Eye (tissue), 1 donor: ENCODE results near the gene PDE6B.
"Not testable (repeated sequence)": the region's sequence is repeated elsewhere in the genome, so short reads cannot be mapped to it uniquely, and the experiment has no call there.

Experiments
- DNase-seq: peaks from one replicate; pipeline ENCODE4 v3.0.0-alpha.2; 2015

Gene PDE6B

GRCh38 chr4:624705-625590, at the start of gene PDE6B:
TSS of gene PDE6B (plus strand) at chr4:625573. CDS start at chr4:625627, 54 bp downstream.
- peak; percentile 48 for DNase-seq

DNA sequence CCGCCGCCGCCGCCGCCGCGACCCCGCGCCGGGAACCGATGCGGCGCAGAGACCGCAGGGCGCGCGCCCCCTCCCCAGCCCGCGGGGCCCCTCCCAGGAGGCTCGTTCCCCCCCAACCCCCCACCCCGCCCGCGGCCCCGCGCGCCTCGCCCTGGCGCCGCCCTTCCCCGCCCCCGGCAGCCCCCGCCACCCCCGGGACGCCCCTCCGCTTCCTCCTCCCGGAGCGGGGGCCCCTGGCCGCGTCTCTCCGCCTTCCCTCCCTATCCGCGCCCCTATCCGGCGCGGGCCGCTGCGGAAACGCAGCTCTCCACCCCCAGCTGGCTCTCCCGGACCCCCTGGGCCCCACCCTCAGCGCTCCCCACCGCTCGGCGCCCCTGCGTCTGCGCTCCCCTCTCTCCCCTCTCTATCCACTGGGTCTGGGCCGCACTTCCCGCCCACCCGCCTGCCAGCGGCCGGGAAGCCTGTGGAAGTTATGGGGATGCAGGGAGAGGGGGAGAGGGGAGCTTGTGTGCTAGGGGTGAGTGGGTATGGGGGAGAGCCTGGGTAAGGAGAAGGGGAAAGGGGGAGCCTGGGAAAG, 49.0 kb upstream of the PDE6B start, which contains the start of gene TMEM271:
Gene TMEM271, minus strand, starts transcription at position 51 of the 577 bp plus-strand sequence. CDS start 233 bp downstream, outside the sequence.
- DNase-seq: peak; percentile 66

DNA sequence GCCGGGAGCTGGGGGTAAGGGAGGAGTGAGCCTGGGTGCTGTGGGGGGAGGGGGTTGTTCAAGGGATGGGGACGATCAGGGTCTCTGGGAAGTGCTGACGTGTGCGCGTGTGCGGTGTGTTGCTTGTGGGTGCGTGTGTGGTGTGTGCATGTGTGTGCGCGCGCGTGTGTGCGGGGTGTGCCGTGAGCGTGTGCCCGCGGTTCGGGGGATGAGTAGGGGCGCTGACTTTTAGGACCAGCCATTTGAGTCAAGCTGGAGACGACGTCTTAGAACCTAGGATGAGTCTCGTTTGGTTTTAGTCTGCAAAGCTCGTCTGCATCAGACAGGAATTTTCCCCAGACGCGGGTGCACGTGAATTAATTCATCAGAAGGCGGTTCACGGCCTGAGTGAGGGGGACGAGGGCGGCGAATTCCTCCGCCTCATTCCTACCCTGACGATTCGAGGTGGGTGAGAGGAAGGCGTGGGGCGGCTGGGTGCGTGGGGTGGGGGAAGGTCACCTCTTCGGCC, 48.3 kb upstream of the PDE6B start:
- DNase-seq: peak; percentile 65

DNA sequence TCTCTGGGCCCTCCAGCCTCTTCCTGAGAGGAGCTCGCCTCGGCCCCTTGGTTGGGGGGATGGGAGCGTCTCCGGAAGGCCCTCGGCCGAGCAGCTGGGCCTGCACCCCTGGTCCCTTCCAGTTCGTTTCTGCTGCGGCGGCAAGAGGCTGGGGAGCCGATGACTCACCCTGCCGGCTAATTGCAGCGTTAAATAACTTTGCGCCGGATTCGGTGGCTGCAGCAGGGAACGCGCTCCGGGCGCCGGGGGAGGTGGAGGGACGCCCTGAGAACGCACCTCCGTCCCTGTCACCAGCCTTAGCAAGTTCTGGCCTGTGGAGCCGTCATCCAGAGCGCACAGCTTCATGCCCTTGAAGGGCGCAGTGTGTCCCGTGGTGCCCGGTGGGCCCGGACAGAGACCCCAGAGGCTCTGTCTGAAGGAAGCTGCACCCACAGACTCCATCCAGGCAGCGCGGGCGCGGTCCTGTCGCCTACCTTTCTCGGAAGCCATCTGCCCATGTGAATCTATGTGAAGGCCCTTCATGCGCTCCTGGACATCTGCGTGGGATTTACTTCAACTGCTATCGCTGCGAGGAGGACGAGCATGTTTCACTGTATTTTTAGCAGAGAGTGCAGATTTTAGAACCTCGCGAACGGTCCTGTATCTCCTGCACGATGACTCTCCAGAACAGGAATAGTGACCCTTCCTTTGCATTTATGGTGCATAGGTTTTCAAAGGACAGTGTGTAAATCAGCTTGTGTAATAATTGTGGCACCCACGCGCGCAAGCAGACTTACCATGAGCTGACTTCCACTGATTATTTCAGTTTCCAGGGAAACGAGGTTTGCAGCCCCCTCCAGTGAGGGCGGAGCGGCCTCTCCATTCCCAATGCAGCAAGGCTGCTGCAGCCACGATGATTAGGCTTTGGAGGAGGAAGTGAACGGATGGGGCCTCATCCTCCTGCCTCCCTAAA, 47.6 kb upstream of the PDE6B start:
- DNase-seq: peak; percentile 58

GRCh38 chr4:578451-579443, 46.6 kb upstream of the PDE6B start:
- DNase-seq: no peak

GRCh38 chr4:579543-580175, 45.7 kb upstream of the PDE6B start:
- DNase-seq: no peak

DNA sequence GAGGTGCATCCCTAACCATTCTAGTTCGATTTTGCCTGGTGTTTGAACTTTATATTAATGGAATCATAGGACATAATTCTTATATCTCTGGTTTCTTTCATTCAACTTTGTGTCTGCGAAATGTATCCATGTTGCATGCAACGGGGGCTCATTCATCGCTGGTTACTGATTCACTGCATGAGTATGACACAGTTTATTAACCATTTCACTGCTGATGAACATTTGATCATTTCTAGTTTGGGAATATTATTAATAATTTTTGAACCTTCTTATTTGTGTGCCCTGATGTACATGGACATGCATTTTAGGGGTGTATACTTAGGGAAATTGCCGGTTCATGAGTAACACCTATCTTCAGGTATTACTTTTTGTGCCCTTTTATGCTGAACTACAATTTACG, 44.2 kb upstream of the PDE6B start:
- DNase-seq: no peak

GRCh38 chr4:581753-582361, 43.5 kb upstream of the PDE6B start:
- DNase-seq: peak; percentile 8

GRCh38 chr4:583820-584219, 41.6 kb upstream of the PDE6B start:
- no peak for DNase-seq

- no peak for DNase-seq
These were observed 37.6 kb upstream of the PDE6B start for GRCh38 chr4:587671-588350.

GRCh38 chr4:588351-588849, 37.0 kb upstream of the PDE6B start:
- DNase-seq: no peak

DNA sequence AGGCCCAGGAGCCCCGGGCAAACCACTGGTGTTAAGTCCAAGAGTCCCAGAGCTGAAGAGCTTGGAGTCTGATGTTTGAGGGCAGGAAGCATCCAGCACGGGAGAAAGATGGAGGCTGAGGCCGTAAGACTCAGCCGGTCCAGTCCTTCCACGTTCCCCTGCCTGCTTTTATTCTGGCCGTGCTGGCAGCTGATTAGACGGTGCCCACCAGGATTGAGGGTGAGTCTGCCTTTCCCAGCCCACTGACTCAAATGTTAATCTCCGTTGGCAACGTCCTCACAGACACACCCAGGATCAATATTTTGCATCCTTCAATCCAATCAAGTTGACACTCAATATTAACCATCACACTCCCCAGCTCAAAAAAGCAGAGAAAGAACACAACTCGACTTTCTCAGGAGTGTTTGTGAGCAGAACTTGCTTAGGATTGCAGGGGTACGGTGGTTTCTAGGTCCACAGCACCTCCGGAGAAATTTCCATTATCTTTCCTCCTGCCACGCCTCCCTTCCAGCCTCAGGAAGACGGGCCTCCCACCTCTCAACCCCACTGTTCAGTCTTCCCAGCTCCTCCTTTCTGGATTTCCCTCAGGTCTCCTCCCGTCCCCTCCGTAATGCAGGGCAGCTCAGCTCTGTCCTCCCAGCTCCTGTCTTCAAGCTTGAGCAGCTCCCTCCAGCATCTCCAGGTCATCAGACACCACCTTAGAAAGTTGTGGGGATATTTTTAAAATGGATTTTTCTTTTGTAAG, 36.0 kb upstream of the PDE6B start:
- DNase-seq: no peak

DNA sequence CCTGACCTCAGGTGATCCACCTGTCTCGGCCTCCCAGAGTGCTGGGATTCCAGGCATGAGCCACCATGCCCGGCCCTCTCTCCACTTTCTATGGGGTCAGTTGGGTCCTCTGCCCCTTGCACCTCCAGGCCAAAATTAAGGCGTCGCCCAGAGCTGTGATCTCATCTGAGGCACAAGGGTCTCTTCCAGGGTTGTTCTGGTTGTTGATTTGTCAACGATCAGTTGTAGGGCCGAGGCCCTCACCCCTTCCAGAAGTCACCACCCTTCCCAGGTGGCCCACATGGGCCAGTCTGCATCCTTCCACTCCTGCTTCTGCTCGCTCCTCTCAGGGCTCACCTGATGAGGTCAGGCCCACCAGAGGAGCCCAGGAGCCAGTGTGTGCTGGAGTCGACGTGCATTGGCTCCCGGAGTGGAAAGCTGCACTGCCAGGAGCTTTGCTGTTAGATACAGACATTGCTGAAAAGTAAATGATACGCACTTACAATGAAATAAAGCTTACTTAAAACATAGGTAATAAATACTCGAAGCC, 35.0 kb upstream of the PDE6B start:
- no peak for DNase-seq

GRCh38 chr4:592178-592577, 33.2 kb upstream of the PDE6B start:
- DNase-seq: not testable (repeated sequence)

DNA sequence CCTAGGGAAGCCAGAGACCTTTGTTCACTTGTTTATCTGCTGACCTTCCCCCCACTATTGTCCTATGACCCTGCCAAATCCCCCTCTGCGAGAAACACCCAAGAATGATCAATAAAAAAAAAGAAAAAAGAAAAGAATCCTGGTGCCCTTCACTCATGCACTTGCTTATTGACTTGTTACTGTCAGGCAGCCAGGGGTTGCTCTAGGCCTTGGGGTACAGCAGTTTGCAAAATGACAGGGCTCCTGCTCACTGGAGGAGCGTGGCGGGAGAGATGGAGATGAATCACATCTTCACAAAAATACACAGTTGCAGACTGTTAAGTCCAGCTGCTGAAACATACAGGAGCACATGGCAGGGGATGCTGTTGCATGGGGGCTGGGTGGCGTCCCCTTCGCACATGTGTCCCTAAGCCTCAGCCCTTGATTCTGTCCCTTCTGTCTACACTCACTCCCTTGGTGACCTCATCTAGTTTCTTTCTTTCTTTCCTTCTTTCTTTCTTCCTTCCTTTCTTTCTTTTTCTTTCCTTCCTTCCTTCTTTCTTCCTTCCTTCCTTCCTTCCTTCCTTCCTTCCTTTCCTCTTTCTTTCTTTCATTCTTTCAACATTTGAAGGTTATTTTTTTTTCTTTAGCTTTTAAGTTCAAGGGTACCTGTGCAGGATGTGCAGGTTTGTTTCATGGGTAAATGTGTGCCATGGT, 32.4 kb upstream of the PDE6B start:
- no peak for DNase-seq

- no peak for DNase-seq
These were observed 26.4 kb upstream of the PDE6B start for GRCh38 chr4:598925-599324.

GRCh38 chr4:600166-600565, 25.2 kb upstream of the PDE6B start:
- no peak for DNase-seq
